ENCODE results near the gene USP9X. TPM values are rescaled to one million over a fixed set of nuclear protein-coding genes. Genes with fewer than 3 reads are reported as not detected.

Gene USP9X
- total and polyA plus RNA-seq, 2 donors (not counting 3 experiments of a cell fraction or from before 2014, with no cell fraction given) = 13.7 to 66.8 TPM

DNA sequence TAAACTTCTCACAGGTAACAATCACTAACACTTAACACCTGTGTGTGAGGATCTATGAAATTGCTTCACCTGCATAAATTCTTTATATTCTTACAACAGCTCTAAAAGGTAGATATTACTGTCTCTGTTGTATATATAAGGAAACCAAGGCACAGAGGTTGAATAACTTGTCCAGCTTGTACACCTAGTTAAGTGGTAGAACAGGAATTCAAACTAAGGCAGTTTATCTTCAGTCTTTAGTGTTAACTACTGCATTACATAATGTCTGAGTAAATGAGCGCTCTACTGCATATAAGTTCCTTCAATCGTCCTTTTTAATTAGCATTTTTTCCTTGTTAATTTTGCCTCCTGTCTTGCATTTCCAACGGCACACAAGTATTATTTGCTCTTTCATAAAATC is 15.0 kb downstream of the USP9X start:
- no peaks in the 10 kb centered on the region for H3K36me3 ChIP-seq (ENCODE audit: control insufficient read depth in 2 of 2, extremely low read depth in 1 of 2, insufficient read depth in 2 of 2, low read length in 2 of 2)
- no peak overlapping the region for H3K4me2 ChIP-seq (ENCODE audit: insufficient read depth, low read length)
- CTCF ChIA-PET = interaction anchor here (0.6 to 0.9 kb wide), 2 partner anchors 11 to 15 kb away, joined by 3 read pairs; no protein-coding TSS in a partner anchor
- FAIRE-seq = no peak
- H3K9ac ChIP-seq (replicated peaks; ENCODE audit: extremely low read depth, insufficient read depth, low read length) = no peak overlapping the region
- POLR2A ChIA-PET = no interaction called here
- no peaks in the 10 kb centered on the region for H3K9me1 ChIP-seq (replicated peaks; ENCODE audit: control insufficient read depth, extremely low read depth, insufficient read depth, low read length)
- H3K79me2 ChIP-seq (ENCODE audit: control insufficient read depth, insufficient read depth, low read length) = peaks cover 98% of the 10 kb centered on the region
- no peak overlapping the region for H3K4me3 ChIP-seq (replicated peaks in 1 of 3; ENCODE audit: insufficient read depth in 1 of 3, low read depth in 1 of 3, low read length in 3 of 3)
- H3K9me3 ChIP-seq (replicated peaks; ENCODE audit: control insufficient read depth, insufficient read depth, low read length) = no peaks in the 10 kb centered on the region
- BruUV-seq (replicated peaks) = no TSS peak
- TF ChIP-seq JUN (IDR thresholded peaks at IDR 0.05; ENCODE audit: borderline replicate concordance, insufficient read depth, insufficient read length, low read depth) (no peak), FOS (IDR thresholded peaks at IDR 0.05; ENCODE audit: borderline replicate concordance, insufficient read depth, low read length) (no peak), MYC (IDR thresholded peaks at IDR 0.05; ENCODE audit: low read depth, low read length) (no peak), EZH2 (IDR thresholded peaks at IDR 0.05; ENCODE audit: borderline replicate concordance, low read depth, low read length, severe bottlenecking) (no peak), GATA2 (IDR thresholded peaks at IDR 0.05; ENCODE audit: insufficient read depth, insufficient read length, low read depth, low read length) (no peak), POLR2AphosphoS5 (IDR thresholded peaks at IDR 0.05; ENCODE audit: insufficient read depth, low read depth, low read length) (no peak), POLR2A (IDR thresholded peaks at IDR 0.05; ENCODE audit: low read depth, low read length) (no peak)
- TF ChIP-seq, protein P1, sequence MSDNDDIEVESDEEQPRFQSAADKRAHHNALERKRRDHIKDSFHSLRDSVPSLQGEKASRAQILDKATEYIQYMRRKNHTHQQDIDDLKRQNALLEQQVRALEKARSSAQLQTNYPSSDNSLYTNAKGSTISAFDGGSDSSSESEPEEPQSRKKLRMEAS (IDR thresholded peaks at IDR 0.05; ENCODE audit: insufficient read depth, insufficient read length) = no peak
- TF ChIP-seq, protein P2, sequence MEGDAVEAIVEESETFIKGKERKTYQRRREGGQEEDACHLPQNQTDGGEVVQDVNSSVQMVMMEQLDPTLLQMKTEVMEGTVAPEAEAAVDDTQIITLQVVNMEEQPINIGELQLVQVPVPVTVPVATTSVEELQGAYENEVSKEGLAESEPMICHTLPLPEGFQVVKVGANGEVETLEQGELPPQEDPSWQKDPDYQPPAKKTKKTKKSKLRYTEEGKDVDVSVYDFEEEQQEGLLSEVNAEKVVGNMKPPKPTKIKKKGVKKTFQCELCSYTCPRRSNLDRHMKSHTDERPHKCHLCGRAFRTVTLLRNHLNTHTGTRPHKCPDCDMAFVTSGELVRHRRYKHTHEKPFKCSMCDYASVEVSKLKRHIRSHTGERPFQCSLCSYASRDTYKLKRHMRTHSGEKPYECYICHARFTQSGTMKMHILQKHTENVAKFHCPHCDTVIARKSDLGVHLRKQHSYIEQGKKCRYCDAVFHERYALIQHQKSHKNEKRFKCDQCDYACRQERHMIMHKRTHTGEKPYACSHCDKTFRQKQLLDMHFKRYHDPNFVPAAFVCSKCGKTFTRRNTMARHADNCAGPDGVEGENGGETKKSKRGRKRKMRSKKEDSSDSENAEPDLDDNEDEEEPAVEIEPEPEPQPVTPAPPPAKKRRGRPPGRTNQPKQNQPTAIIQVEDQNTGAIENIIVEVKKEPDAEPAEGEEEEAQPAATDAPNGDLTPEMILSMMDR (IDR thresholded peaks at IDR 0.05; ENCODE audit: extremely low read depth in 1 of 2, insufficient read depth in 1 of 2, low read depth in 1 of 2, low read length in 2 of 2) = no peak
- no peaks in the 10 kb centered on the region for H3K4me1 ChIP-seq (ENCODE audit: control insufficient read depth, extremely low read depth, insufficient read depth, low read length)
- intact Hi-C loops (cut with micrococcal nuclease) (no loop called here), dilution Hi-C loops (cut with MboI; ENCODE audit: extremely low pct_ligation_motif_present, low sequenced_read_pairs) (no loop called here)
- DNase-seq (ENCODE audit: low read depth, low spot score) = no peak
- H3K27me3 ChIP-seq (ENCODE audit: control insufficient read depth in 2 of 2, insufficient read depth in 2 of 2, low read length in 2 of 2) = no peaks in the 10 kb centered on the region
- peaks cover under 1% of the 10 kb centered on the region for H4K20me1 ChIP-seq (replicated peaks; ENCODE audit: control insufficient read depth, extremely low read depth, insufficient read depth, low read length)
- H2AFZ ChIP-seq (ENCODE audit: low read depth, low read length) = no peak overlapping the region
- no peak overlapping the region for H3K27ac ChIP-seq (ENCODE audit: insufficient read depth, low read depth, low read length)
